IPS-NIHi7 (cell line): ENCODE data around the gene CAMTA1.
"Not testable (repeated sequence)": the region's sequence is repeated elsewhere in the genome, so short reads cannot be mapped to it uniquely, and the experiment has no call there.

ENCODE experiments used
- DNase-seq: peaks from one replicate; pipeline ENCODE4 v3.0.0; 2012; ENCODE audit warnings: mixed read lengths; ENCODE audit errors: extremely low spot score

CAMTA1 gene

DNA sequence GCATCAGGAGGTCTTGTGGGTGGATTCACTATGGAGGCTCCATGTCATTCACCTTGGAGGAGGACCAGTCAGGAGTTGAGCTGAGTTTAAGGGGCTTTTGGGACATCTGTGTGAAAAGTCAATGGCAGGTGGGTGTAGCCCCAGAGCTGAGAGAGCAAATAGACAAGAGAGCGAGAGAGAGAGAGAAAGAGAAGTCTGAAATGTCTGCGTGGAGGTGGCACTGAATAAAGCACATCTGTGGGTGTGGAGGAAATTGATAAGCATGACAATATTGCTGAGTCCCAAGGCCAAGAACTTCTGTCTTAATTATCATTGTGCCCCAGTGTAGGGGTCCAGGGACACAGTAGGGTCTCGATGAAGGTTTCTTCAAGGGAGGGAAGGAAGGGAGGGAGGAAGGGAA lies 906.3 kb downstream of the CAMTA1 start:
- DNase-seq: no peak

GRCh38 chr1:7692005-7692404 lies 906.8 kb downstream of the CAMTA1 start:
- DNase-seq: no peak

DNA sequence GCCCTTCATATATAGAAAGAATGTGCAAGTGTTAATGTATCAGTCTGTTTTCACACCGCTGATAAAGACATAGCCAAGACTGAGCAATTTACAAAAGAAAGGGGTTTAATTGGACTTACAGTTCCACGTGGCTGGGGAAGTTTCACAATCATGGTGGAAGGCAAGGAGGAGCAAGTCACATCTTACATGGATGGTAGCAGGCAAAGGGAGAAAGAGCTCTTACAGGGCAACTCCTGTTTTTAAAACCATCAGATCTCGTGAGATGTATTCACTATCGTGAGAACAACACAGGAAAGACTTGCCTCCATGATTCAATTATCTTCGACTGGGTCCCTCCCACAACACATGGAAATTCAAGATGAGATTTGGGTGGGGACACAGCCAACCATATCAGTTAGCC lies 907.8 kb downstream of the CAMTA1 start:
- DNase-seq: not testable (repeated sequence)

- no peak for DNase-seq
Measured at GRCh38 chr1:7693662-7694061, 908.4 kb downstream of the CAMTA1 start.

DNA sequence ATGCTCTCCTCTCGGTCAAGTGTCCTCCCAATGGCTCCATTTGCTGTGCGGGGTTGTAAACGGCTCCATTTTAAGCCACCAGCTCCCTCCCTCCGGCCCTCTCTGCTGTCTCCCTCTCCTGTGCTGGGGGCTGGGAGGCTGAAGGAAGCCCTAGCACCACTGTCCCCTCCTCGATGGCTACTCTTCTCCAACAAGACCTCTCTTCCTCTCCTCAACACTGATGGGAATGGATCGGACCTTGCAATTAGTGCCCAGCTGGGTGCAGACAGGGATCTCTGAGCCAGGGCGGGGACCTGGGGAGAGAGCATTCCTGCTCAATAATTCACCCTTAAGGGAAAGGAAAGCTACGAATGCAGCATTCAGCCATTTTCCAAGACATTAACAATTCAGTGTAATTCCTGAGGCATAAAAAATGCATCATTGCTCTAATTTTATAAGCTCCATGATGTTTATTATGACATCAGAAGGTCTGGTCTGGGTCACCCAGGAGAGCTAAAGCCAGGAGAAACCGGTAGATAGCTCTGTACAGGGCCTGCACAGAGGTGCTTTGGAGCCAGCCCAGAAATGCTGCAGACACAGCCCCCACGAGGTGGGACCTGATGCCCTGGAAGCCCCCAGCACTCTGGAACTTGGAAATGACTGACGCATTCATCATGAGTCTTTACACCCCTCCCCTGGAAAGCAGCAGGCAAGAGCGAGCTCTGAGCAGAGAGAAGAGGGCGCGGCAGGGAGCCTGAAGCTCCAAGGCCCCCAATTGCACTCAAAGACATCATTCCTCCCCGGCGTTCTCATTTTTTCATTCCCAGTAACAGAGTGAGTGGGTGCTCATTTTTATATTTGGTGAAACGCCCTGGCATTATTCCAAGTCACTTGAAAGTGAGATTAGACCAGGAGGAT lies 909.6 kb downstream of the CAMTA1 start:
- no peak for DNase-seq

DNA sequence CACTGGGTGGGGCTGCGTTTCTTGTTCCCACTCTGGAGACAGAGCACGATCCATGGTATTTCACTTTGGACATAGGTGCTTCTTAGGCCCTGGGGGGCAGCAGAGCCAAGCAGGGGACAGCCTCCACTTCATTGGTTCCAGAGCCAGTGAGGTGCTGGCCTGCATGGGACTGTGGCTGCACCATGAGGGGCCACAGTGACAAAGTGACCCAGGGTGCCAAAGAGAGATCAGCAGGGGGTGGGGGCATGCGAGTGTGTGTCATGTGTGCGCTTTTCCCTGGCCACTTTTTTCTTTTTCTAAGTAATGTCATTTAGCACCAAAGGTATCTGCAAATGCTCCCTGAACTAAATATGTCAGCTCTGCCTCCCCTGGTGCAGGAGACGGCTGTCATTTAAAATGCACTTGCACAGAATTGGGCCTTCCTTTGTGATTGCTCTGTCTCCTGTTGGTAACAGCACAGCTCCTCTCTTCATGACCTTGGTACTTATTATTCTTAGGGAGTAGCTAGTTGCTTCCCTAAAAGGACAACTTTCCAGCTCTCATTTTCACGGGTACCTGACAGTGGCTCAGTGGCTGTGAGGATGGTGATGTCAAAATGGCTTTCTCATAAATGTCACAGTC lies 910.4 kb downstream of the CAMTA1 start:
- no peak for DNase-seq

DNA sequence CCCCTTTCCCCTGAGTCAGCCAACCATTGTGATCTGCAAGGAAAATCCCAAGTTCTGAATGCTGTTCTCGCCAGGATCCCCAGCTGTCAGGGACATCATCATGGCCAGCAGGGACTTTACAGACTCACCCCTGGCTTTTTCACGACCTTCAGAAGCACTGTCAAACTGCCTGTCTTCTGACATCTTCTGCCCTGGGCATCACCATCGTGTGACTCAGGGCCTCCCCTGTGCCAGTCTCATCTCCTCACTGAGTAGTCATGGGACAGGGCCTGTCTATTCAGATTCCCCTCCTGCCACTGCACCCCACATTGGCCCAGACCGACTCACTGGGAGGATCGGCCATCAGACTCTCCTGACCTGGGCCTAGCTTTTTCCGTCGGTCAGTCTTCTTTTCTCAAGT lies 913.4 kb downstream of the CAMTA1 start:
- no peak for DNase-seq

- DNase-seq: peak; percentile 43
Measured at GRCh38 chr1:7702365-7702764, 917.1 kb downstream of the CAMTA1 start.

DNA sequence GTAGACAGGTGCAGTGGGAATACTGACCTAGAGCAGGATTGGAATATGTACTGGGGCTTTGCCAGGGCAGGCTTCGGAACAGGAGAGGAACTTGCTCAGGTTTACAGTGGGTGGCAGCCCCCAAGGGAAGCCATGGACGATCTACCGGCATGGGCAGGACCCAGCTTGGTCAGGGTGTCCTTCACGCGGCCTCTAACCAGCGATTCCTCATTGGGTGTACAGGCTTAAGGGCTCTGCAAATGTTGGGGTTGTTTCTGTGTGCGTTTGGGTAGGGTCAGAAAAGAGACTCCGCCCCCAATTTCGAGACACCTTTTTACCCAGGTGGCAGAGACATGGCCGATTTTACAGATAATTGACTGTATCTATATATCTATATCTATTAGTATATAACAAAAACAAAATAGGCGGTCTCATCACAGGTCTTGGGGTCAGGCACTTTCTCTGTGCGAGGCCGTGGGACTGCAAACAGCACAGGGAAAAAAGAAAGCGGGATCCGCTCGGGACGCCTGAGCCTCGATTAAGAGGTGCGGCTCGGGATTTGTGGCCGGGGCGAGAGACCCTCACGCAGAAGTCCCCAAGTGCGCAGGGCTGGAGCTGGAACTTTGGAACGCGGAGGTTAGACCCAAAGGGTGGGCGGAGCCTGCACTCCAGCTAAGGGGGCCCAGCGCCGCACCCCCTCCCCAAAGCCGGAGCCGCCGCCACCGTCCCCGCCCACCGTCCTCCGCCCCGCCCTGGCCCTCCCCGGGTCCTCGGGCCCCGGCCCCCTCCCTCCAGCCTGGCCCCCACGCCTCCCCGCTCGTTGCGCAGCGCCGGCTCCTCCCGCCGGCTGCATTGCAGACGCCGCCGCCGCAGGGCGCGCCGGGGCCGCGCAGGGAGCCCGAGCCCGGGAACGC lies 918.3 kb downstream of the CAMTA1 start:
- peak; percentile 66 for DNase-seq

DNA sequence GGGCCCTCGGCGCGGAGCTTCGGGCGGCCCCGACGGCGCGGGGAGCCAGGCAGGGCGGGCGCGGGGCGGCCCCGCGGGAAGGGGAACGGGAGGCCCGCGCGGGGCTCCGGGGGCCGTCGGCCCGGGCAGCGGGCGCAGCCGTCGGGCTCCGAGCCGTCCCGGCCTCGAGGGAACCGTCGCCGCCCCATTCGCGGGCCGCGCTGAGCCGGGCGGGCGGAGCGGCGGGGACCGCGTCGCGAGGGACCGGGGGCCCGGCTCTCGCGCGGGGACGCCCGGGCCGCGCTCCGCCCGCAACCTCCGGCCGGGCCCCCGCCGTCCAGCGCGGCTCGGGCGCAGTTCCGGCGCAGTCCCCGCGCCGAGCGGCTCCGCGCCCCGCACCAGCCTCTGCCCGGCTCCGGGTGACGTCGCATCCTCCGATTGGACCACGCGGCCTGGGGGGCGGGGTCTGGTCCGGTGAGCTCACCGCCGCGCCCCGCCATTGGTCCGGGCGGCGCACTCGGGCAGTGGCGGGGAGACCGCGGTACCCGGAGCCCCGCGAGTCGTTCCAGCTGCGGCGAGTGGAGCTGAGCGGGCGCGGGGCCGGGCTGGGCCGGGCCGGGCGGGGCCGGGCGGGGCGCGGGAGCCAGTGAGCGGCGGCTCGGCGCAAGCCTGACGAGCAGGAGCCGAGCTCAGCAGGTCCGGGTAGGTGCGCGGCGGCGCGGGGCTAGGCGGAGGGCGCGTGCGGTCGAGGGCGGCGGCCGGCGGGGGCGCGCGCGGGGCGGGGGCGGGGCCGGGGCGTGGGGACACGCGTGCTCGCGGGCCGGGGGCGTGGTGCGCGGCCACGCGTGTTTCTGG lies 919.2 kb downstream of the CAMTA1 start:
- DNase-seq: peak; percentile 99

DNA sequence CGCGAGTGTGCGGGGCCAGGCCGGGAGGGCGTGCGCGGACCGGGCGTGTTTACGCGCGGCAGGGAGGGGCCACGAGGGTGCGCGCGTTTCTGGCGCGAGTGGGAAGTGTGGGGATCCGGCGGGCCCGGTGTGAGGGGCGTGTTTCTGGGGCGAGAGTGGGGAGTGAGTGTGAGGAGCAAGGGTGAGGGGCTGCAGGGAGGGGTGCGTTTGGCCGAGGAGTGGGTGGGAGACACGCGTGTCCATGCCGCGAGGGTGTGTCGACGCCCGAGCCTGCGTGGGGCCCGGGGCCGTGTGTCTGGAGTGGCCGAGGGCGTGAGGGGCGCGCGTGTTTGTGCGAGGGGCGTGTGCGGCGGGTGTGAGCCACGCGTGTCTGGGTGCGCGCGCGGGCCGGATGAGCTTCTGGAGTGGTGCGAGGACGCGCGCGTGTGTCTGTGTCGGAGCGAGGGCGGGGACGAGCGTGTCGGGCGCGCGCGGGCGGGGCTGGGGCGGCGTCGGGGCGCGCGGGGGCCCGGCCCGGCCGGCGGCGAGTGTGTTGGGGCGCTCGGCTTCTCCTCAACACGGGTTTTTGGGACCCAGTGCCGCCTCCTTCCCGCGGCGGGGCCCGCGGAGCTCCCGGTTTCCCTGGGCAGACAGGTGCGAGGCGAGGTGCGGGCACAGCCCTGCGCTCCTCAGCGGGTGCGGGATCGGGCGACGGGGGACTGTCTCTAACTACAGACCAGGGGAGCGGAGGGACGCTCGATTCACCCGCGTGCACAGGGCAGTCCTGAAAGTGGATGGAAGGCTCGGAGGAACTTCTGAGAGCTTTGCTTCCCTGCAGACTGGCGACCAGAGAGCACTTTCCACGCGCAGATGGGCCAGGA lies 920.0 kb downstream of the CAMTA1 start:
- peak; percentile 41 for DNase-seq

GRCh38 chr1:7705908-7706216 lies 920.6 kb downstream of the CAMTA1 start:
- no peak for DNase-seq

- no peak for DNase-seq
Measured at GRCh38 chr1:7707527-7707926, 922.3 kb downstream of the CAMTA1 start.

DNA sequence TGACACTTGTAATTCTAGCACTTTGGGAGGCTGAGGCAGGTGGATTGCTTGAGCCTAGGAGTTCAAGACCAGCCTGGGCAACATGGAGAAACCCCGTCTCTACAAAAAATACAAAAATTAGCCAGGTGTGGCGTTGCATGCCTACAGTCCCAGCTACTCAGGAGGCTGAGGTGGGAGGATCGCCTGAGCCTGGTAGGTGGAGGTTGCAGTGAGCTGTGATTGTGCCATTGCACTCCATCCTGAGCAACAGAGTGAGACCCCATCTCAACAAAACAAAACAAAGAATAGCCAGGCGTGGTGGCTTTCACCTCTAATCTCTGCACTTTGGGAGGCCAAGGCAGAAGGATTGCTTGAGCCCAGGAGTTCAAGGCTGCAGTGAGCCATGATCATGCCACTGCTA lies 922.8 kb downstream of the CAMTA1 start:
- not testable (repeated sequence) for DNase-seq

DNA sequence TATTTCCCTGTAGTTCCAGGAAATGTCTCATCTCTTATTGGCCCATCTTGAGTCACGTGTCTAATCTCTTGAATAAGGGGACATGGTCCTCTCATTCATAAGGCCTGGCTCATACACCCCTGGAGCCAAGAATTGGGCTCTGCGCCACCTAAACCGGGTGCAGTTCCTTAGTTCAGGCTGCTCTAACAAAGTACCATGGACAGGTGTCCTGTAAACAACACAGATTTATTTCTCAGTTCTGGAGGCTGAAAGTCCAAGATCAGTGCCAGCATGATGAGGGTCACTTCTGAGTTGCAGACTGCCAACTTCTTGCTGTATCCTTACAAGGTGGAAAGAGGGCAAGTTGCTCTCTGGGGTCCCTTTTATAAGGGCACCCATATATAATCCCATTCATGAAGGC lies 925.6 kb downstream of the CAMTA1 start:
- DNase-seq: no peak

GRCh38 chr1:7712731-7713323 lies 927.6 kb downstream of the CAMTA1 start:
- DNase-seq: no peak

- DNase-seq: no peak
Measured at GRCh38 chr1:7716506-7716905, 931.3 kb downstream of the CAMTA1 start.

DNA sequence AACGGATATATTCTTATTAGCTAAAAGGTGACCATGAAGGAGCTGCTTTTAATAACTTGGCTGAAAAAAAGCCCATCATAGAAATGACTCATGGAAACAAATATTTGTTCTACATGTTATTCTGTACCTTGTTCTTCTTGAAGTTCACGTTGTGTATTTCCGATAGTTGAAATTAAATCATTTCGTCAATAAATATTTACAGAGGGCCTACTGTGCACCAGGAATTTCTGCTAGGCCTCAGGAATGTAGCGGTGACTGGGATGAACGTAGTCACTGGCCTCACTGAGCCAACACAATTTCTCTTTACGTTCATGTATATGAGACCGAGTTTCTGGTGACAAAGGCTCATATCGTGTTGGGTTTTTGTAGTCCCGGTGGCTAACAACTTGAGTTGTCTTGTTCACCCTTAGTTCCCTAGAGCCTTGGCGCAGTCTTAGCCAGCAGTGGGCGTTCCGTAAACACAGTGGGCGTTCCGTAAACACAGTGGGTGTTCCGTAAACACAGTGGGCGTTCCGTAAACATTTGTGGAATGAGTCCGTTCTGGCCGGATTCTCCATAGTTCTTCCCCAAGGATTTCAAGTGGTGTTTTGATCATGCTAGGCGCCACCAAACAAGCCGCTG lies 932.6 kb downstream of the CAMTA1 start:
- no peak for DNase-seq

- DNase-seq: no peak
Measured at GRCh38 chr1:7719468-7720094, 934.3 kb downstream of the CAMTA1 start.
